ENCODE measurements around the gene IFT43. TPM values are rescaled to one million over a fixed set of nuclear protein-coding genes. Genes with fewer than 3 reads are reported as not detected.

The IFT43 gene
- total RNA-seq, 1 donor from 2014 or later = 36.8 TPM

- Histone ChIP-seq H4K20me1 (ENCODE audit: low read depth) (no peaks in the 10 kb centered on the region), H2AFZ (replicated peaks) (no peak overlapping the region), H3K79me2 (ENCODE audit: low read depth) (no peaks in the 10 kb centered on the region), H3K27ac (no peak overlapping the region), H3K4me2 (peak overlapping the region; percentile 4), H3K27me3 (no peaks in the 10 kb centered on the region), H3F3A (ENCODE audit: low read depth) (no peaks in the 10 kb centered on the region), H3K9ac (no peak overlapping the region), H3K9me3 (ENCODE audit: low read depth) (no peaks in the 10 kb centered on the region), H3K4me3 (no peak overlapping the region), H3K36me3 (no peaks in the 10 kb centered on the region), H3K4me1 (peaks cover 16% of the 10 kb centered on the region)
- no peak for DNase-seq (ENCODE audit: low spot score)
- TF ChIP-seq CTCF (IDR thresholded peaks at IDR 0.05) = no peak
- no peak for TF ChIP-seq EZH2phosphoT487 (IDR thresholded peaks at IDR 0.05)
- TF ChIP-seq EZH2 (IDR thresholded peaks at IDR 0.05) = no peak
- H3K4me3 Mint-ChIP-seq = no peak overlapping the region
- no peaks in the 10 kb centered on the region for H3K9me3 Mint-ChIP-seq
- no peaks in the 10 kb centered on the region for H3K36me3 Mint-ChIP-seq
- peaks cover 2% of the 10 kb centered on the region for H3K27me3 Mint-ChIP-seq (ENCODE audit: insufficient read depth, low read depth)
- H3K27ac Mint-ChIP-seq = no peak overlapping the region
- H3K4me1 Mint-ChIP-seq = peaks cover 13% of the 10 kb centered on the region
Observed at GRCh38 chr14:76045773-76046172, 60.2 kb downstream of the IFT43 start.

DNA sequence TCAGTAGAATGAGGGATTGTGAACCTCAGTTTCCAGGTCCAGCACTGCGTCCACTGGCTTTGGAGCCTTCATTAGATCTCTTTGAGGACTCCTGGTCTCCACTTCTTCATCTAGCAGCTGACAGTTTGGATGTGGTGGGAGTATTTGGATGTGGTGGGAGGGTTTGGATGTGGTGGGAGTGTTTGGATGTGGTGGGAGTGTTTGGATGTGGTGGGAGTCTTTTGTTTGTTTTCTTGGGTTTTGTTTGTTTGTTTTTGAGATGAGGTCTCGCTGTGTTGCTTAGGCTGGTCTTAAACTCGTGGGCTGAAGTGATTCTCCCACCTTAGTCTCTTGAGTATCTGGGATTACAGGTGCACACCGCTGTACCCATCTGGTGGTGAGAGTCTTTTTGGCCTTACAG is 64.7 kb downstream of the IFT43 start:
- no peak overlapping the region for H3K27ac ChIP-seq
- no peaks in the 10 kb centered on the region for H3F3A ChIP-seq (ENCODE audit: low read depth)
- H3K27me3 Mint-ChIP-seq (ENCODE audit: insufficient read depth, low read depth) = no peaks in the 10 kb centered on the region
- no peaks in the 10 kb centered on the region for H3K79me2 ChIP-seq (ENCODE audit: low read depth)
- H3K9me3 ChIP-seq (ENCODE audit: low read depth) = no peaks in the 10 kb centered on the region
- TF ChIP-seq CTCF (IDR thresholded peaks at IDR 0.05) (no peak), EZH2 (IDR thresholded peaks at IDR 0.05) (no peak), EZH2phosphoT487 (IDR thresholded peaks at IDR 0.05) (no peak)
- peaks cover 5% of the 10 kb centered on the region for H4K20me1 ChIP-seq (ENCODE audit: low read depth)
- H3K9ac ChIP-seq = no peak overlapping the region
- H3K9me3 Mint-ChIP-seq = no peaks in the 10 kb centered on the region
- H3K27ac Mint-ChIP-seq = no peak overlapping the region
- no peak overlapping the region for H2AFZ ChIP-seq (replicated peaks)
- no peak overlapping the region for H3K4me3 Mint-ChIP-seq
- DNase-seq (ENCODE audit: low spot score) = no peak
- peaks cover 11% of the 10 kb centered on the region for H3K4me1 ChIP-seq
- no peaks in the 10 kb centered on the region for H3K27me3 ChIP-seq
- H3K4me1 Mint-ChIP-seq = peaks cover 10% of the 10 kb centered on the region
- H3K36me3 Mint-ChIP-seq = no peaks in the 10 kb centered on the region
- H3K36me3 ChIP-seq = no peaks in the 10 kb centered on the region
- H3K4me2 ChIP-seq = no peak overlapping the region
- no peak overlapping the region for H3K4me3 ChIP-seq

- peaks cover 5% of the 10 kb centered on the region for H3K4me1 ChIP-seq
- H3K36me3 Mint-ChIP-seq = no peaks in the 10 kb centered on the region
- no peak overlapping the region for H3K4me3 Mint-ChIP-seq
- no peak overlapping the region for H3K27ac Mint-ChIP-seq
- no peak overlapping the region for H2AFZ ChIP-seq (replicated peaks)
- no peaks in the 10 kb centered on the region for H3F3A ChIP-seq (ENCODE audit: low read depth)
- H4K20me1 ChIP-seq (ENCODE audit: low read depth) = peaks cover 5% of the 10 kb centered on the region
- no peaks in the 10 kb centered on the region for H3K9me3 Mint-ChIP-seq
- H3K27me3 Mint-ChIP-seq (ENCODE audit: insufficient read depth, low read depth) = no peaks in the 10 kb centered on the region
- H3K27me3 ChIP-seq = no peaks in the 10 kb centered on the region
- TF ChIP-seq EZH2 (IDR thresholded peaks at IDR 0.05) (no peak), CTCF (IDR thresholded peaks at IDR 0.05) (peak; percentile 93), EZH2phosphoT487 (IDR thresholded peaks at IDR 0.05) (no peak)
- H3K27ac ChIP-seq = no peak overlapping the region
- no peaks in the 10 kb centered on the region for H3K36me3 ChIP-seq
- DNase-seq (ENCODE audit: low spot score) = peak; percentile 71
- no peak overlapping the region for H3K9ac ChIP-seq
- H3K79me2 ChIP-seq (ENCODE audit: low read depth) = no peaks in the 10 kb centered on the region
- H3K9me3 ChIP-seq (ENCODE audit: low read depth) = no peaks in the 10 kb centered on the region
- peaks cover 4% of the 10 kb centered on the region for H3K4me1 Mint-ChIP-seq
- H3K4me3 ChIP-seq = no peak overlapping the region
- no peak overlapping the region for H3K4me2 ChIP-seq
Observed at GRCh38 chr14:76050797-76051392, 65.3 kb downstream of the IFT43 start.

Data from neural progenitor cell (in vitro differentiated cells).